B cell (primary cell): ENCODE results near the gene NCMAP. TPM values are rescaled to one million over a fixed set of nuclear protein-coding genes. Genes with fewer than 3 reads are reported as not detected.

Experiments used
- ATAC-seq: fragments of 200-7000 bp; cut with Tn5 transposase; one replicate; pipeline ENCODE4 v1.10.0; 2021; ENCODE audit warnings: low read depth, mild to moderate bottlenecking, moderate number of reproducible peaks, moderate library complexity
- CTCF ChIA-PET: fragments of 350-600 bp; sonication (Branson Sonifier 250); formaldehyde crosslinking; loops from one replicate; lab custom pipeline; 2021; ENCODE audit warnings: antibody characterized with exemption, inconsistent platforms; lab: Charles Lee
- POLR2A ChIA-PET: fragments of 350-600 bp; sonication (Branson Sonifier 250); formaldehyde crosslinking; loops from one replicate; lab custom pipeline; 2021; ENCODE audit warnings: antibody characterized with exemption; lab: Charles Lee
- DNase-seq: peaks from one replicate; pipeline ENCODE4 v3.0.0; 2013
- H2AFZ ChIP-seq: 2 replicates; pipeline ENCODE4 v1.6.1; 2012; ENCODE audit warnings: mild to moderate bottlenecking, low read depth, low read length; ENCODE audit not compliant: insufficient read depth, poor library complexity, severe bottlenecking
- H3K27ac ChIP-seq, 2 donors: 1 replicate in 1 of 2; 2 replicates in 1 of 2; pipeline ENCODE4 v1.5.1; 2012 to 2013; ENCODE audit warnings: low read length in 2 of 2, mild to moderate bottlenecking in 2 of 2, moderate library complexity in 1 of 2
- H3K27me3 ChIP-seq, 4 experiments: fragments of 200-600 bp in 1 of 4; sonication (generic) in 1 of 4; replicated peaks in 1 of 4; 1 replicate in 2 of 4; 2 replicates in 2 of 4; pipeline versions ENCODE4 v1.6.1 to v1.7.0; 2013 to 2016; ENCODE audit warnings: low read length in 3 of 4, mild to moderate bottlenecking in 2 of 4, mixed read lengths in 1 of 4, moderate library complexity in 1 of 4; ENCODE audit not compliant: insufficient read depth in 4 of 4, control insufficient read depth in 3 of 4; ENCODE audit errors: control extremely low read depth in 1 of 4
- H3K36me3 ChIP-seq, 2 experiments: replicated peaks in 1 of 2; 1 replicate in 1 of 2; 2 replicates in 1 of 2; pipeline versions ENCODE4 v1.6.1 to v1.7.1; 2013; ENCODE audit warnings: low read length in 1 of 2; ENCODE audit not compliant: insufficient read depth in 2 of 2, control insufficient read depth in 1 of 2; ENCODE audit errors: control extremely low read depth in 1 of 2, extremely low read depth in 1 of 2
- H3K4me1 ChIP-seq, 2 donors: fragments of 200-600 bp in 1 of 2; sonication (generic) in 1 of 2; 1 replicate in 1 of 2; 2 replicates in 1 of 2; pipeline versions ENCODE4 v1.5.1 to v1.6.1; 2013 to 2017; ENCODE audit warnings: low read length in 2 of 2; ENCODE audit not compliant: control insufficient read depth in 2 of 2, insufficient read depth in 2 of 2
- H3K4me2 ChIP-seq: replicated peaks from 2 replicates; pipeline ENCODE3; 2012; ENCODE audit warnings: mild to moderate bottlenecking, low read depth, low read length; ENCODE audit not compliant: poor library complexity, severe bottlenecking
- H3K4me3 ChIP-seq, 5 experiments: fragments of 200-600 bp in 1 of 5; sonication (generic) in 1 of 5; 1 replicate in 3 of 5; 2 replicates in 2 of 5; pipeline versions ENCODE4 v1.5.1 to v1.7.0; 2011 to 2016; ENCODE audit warnings: low read length in 4 of 5, mild to moderate bottlenecking in 4 of 5, low read depth in 2 of 5, control low read depth in 1 of 5, moderate library complexity in 1 of 5; ENCODE audit not compliant: insufficient read depth in 1 of 5; ENCODE audit errors: control extremely low read depth in 1 of 5, extremely low read depth in 1 of 5
- H3K79me2 ChIP-seq: fragments of 200-600 bp; sonication (generic); one replicate; pipeline ENCODE4 v1.6.0; 2016; ENCODE audit warnings: low read length; ENCODE audit not compliant: control insufficient read depth, insufficient read depth
- H3K9ac ChIP-seq: fragments of 200-600 bp; sonication (generic); 2 replicates; pipeline ENCODE4 v1.6.1; 2017; ENCODE audit warnings: mild to moderate bottlenecking, low read length, moderate library complexity
- H3K9me3 ChIP-seq, 3 donors: one replicate each; pipeline versions ENCODE4 v1.6.1 to v1.7.1; 2013; ENCODE audit warnings: low read length in 2 of 3; ENCODE audit not compliant: control insufficient read depth in 2 of 3, insufficient read depth in 1 of 3; ENCODE audit errors: control extremely low read depth in 1 of 3
- H4K20me1 ChIP-seq: 2 replicates; pipeline ENCODE4 v1.6.0; 2012; ENCODE audit warnings: mild to moderate bottlenecking, low read length; ENCODE audit not compliant: insufficient read depth, control insufficient read depth, poor library complexity, severe bottlenecking
- H3K27ac Mint-ChIP-seq: one replicate; pipeline ENCODE4 v1.8.0; 2021; ENCODE audit warnings: mixed read lengths
- H3K27me3 Mint-ChIP-seq: one replicate; pipeline ENCODE4 v1.8.0; 2021; ENCODE audit warnings: mixed read lengths
- H3K4me1 Mint-ChIP-seq: one replicate; pipeline ENCODE4 v1.8.0; 2021; ENCODE audit warnings: mixed read lengths
- H3K4me3 Mint-ChIP-seq: one replicate; pipeline ENCODE4 v1.8.0; 2021; ENCODE audit warnings: mixed read lengths
- H3K9me3 Mint-ChIP-seq: one replicate; pipeline ENCODE4 v1.8.0; 2022; ENCODE audit warnings: mixed read lengths; ENCODE audit not compliant: insufficient read depth
- CTCF ChIP-seq: fragments of 200-600 bp; IDR thresholded peaks from one replicate; pipeline ENCODE4 v1.8.0; 2022; ENCODE audit warnings: antibody characterized with exemption, mild to moderate bottlenecking
- EZH2 ChIP-seq: IDR thresholded peaks from 2 replicates; pipeline ENCODE4 v1.6.1; 2012; ENCODE audit warnings: borderline replicate concordance, low read depth, mild to moderate bottlenecking, moderate library complexity, low read length; ENCODE audit not compliant: insufficient read depth, poor library complexity, severe bottlenecking
- WGBS: methylation state at CpG from one replicate; pipeline ENCODE4 v1.1.5; 2013; ENCODE audit warnings: missing lambda C conversion rate; ENCODE audit not compliant: insufficient coverage; 5-methylcytosine and 5-hydroxymethylcytosine counted together
- intact Hi-C: fragments of 100-400 bp; cut with micrococcal nuclease; formaldehyde crosslinking; loops from one replicate; pipeline ENCODE4 v1.10.0; 2022
- polyA plus RNA-seq: library from polyadenylated mRNA; depleted of rRNA; stranded (reverse); fragments of >200 nt; gene quantifications from 2 replicates; pipeline ENCODE4 v1.2.3, GENCODE V29; 2012
- total RNA-seq, 2 donors: library from RNA; stranded (reverse); fragments of 120-200 nt in 1 of 2; gene quantifications; 1 replicate in 1 of 2; 2 replicates in 1 of 2; pipeline versions ENCODE4 v1.2.3 to v1.2.4, GENCODE V29; 2013 to 2022

NCMAP gene
- total and polyA plus RNA-seq, 2 donors (not counting 1 experiment from before 2014, with no cell fraction given) = not detected

- Histone ChIP-seq H3K9ac (no peak overlapping the region), H3K27ac (no peak overlapping the region), H3K4me2 (no peak overlapping the region), H3K27me3 (no peaks in the 10 kb centered on the region), H2AFZ (no peak overlapping the region), H3K79me2 (no peaks in the 10 kb centered on the region), H3K36me3 (no peaks in the 10 kb centered on the region), H3K4me3 (no peak overlapping the region), H4K20me1 (no peaks in the 10 kb centered on the region), H3K4me1 (no peaks in the 10 kb centered on the region), H3K9me3 (peaks cover 0 to 5% (median 0%) of the 10 kb centered on the region in 3 donors)
- WGBS = 92% methylated on average over 2 of the region's 7 CpGs
- no peaks in the 10 kb centered on the region for H3K27me3 Mint-ChIP-seq
- no peak for DNase-seq
- no peak overlapping the region for H3K4me3 Mint-ChIP-seq
- TF ChIP-seq EZH2 (no peak), CTCF (no peak)
- POLR2A ChIA-PET = interaction anchor here (0.7 kb wide), 1 partner anchor 1911 kb away, joined by 7 read pairs; no protein-coding TSS in a partner anchor
- H3K4me1 Mint-ChIP-seq = no peaks in the 10 kb centered on the region
- ATAC-seq = no peak
- H3K9me3 Mint-ChIP-seq = no peaks in the 10 kb centered on the region
- intact Hi-C loops = no loop called here
- H3K27ac Mint-ChIP-seq = no peak overlapping the region
- CTCF ChIA-PET = interaction anchor here (1.5 kb wide), 1 partner anchor 187 kb away, joined by 3 read pairs; no protein-coding TSS in a partner anchor
Observed at GRCh38 chr1:24578846-24579245, 23.0 kb downstream of the NCMAP start.

GRCh38 chr1:24580756-24581155 lies 24.9 kb downstream of the NCMAP start:
- Mint-ChIP-seq H3K9me3 (no peaks in the 10 kb centered on the region), H3K27ac (no peak overlapping the region), H3K4me1 (no peaks in the 10 kb centered on the region), H3K4me3 (no peak overlapping the region), H3K27me3 (no peaks in the 10 kb centered on the region)
- H3K4me2 ChIP-seq = no peak overlapping the region
- no peaks in the 10 kb centered on the region for H3K79me2 ChIP-seq
- ATAC-seq (no peak), DNase-seq (no peak)
- H3K27ac ChIP-seq = no peak overlapping the region
- no peak overlapping the region for H2AFZ ChIP-seq
- intact Hi-C loops = loop anchor here (10.0 kb wide), 1 partner anchor 46 kb away; no protein-coding TSS in a partner anchor
- H3K27me3 ChIP-seq = no peaks in the 10 kb centered on the region
- 88% methylated on average over 6 of the region's 10 CpGs for WGBS
- ChIA-PET POLR2A (no interaction called here), CTCF (no interaction called here)
- no peak overlapping the region for H3K4me3 ChIP-seq
- H4K20me1 ChIP-seq = no peaks in the 10 kb centered on the region
- no peak overlapping the region for H3K9ac ChIP-seq
- no peaks in the 10 kb centered on the region for H3K4me1 ChIP-seq
- no peaks in the 10 kb centered on the region for H3K36me3 ChIP-seq
- H3K9me3 ChIP-seq = peaks cover 0 to 5% (median 0%) of the 10 kb centered on the region in 3 donors
- TF ChIP-seq CTCF (no peak), EZH2 (no peak)
